ENCODE measurements around the gene DPF3.

DNA sequence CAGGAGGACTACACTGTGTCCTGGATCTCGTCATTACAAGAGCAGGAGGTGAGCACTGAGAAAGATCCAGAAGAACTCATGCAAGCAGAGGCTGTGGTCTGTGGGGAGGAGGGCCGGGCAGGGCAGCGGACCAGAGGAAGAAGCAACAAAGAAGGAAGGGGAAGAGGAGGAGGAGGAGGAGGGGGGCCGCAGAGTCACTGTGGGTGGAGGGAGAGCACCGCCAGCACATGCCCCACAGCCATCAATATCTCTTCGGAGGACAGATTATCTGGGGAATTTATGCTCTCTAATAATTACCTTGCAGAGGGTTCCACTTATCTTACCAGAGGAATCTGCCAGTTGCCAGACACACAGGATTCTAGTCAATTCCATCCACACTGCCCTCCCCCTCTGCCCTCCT is 105.6 kb downstream of the DPF3 start:
- no peak for TF ChIP-seq REST (IDR thresholded peaks at IDR 0.05; ENCODE audit: low read depth)
- no peak for TF ChIP-seq TEAD4 (IDR thresholded peaks at IDR 0.05)
- no peak for TF ChIP-seq TAF1 (IDR thresholded peaks at IDR 0.05; ENCODE audit: low read depth)
- TF ChIP-seq FOXM1 (IDR thresholded peaks at IDR 0.05; ENCODE audit: borderline replicate concordance, low read depth) = no peak
- no peak for TF ChIP-seq CREB1 (IDR thresholded peaks at IDR 0.05; ENCODE audit: low read depth)
